Caco-2 (cell line): Measurements from ENCODE around the gene MYO15B. TPM values are rescaled to one million over a fixed set of nuclear protein-coding genes. Genes with fewer than 3 reads are reported as not detected.
A peak's percentile ranks its signal among the peaks of the same experiment; 100 is the strongest.

ENCODE experiments used
- BruUV-seq: library from RNA; stranded (reverse); fragments of 400-500 nt; replicated peaks from 2 replicates; lab custom pipeline; 2021; lab: Mats Ljungman, UMichigan
- CTCF ChIA-PET: fragments of 300-600 bp; sonication (Branson Sonifier 250); formaldehyde crosslinking; loops from one replicate; lab custom pipeline; 2022; ENCODE audit warnings: antibody characterized with exemption; lab: Charles Lee
- POLR2A ChIA-PET: fragments of 300-600 bp; sonication (Branson Sonifier 250); formaldehyde crosslinking; loops from one replicate; lab custom pipeline; 2022; ENCODE audit warnings: antibody characterized with exemption; lab: Charles Lee
- DNase-seq, 2 experiments: peaks; one replicate each; pipeline versions ENCODE4 v3.0.0 to v3.0.0-alpha.2; 2020 to 2022
- H3K27me3 ChIP-seq: replicated peaks from 2 replicates; pipeline ENCODE4 v1.6.0; 2011; ENCODE audit warnings: low read length; ENCODE audit not compliant: control insufficient read depth, insufficient read depth
- H3K36me3 ChIP-seq: 2 replicates; pipeline ENCODE4 v1.5.1; 2011; ENCODE audit warnings: low read length; ENCODE audit not compliant: control insufficient read depth, insufficient read depth
- H3K4me1 ChIP-seq: fragments of 250-450 bp; sonication (Bioruptor Pico); 2 replicates; pipeline ENCODE4 v1.5.1; 2020; ENCODE audit warnings: mild to moderate bottlenecking
- H3K4me3 ChIP-seq: 2 replicates; pipeline ENCODE4 v1.5.1; 2011; ENCODE audit warnings: low read depth, mild to moderate bottlenecking, control low read depth, low read length
- H3K9me3 ChIP-seq: fragments of 250-450 bp; sonication (Bioruptor Pico); 2 replicates; pipeline ENCODE4 v1.5.1; 2020; ENCODE audit warnings: mild to moderate bottlenecking, moderate library complexity
- H3K27ac Mint-ChIP-seq: one replicate; pipeline ENCODE4 v1.8.0; 2022; ENCODE audit warnings: mixed read lengths; ENCODE audit not compliant: unreplicated experiment
- H3K27me3 Mint-ChIP-seq: one replicate; pipeline ENCODE4 v1.8.0; 2022; ENCODE audit warnings: mixed read lengths; ENCODE audit not compliant: insufficient read depth, unreplicated experiment
- H3K36me3 Mint-ChIP-seq: one replicate; pipeline ENCODE4 v1.8.0; 2022; ENCODE audit warnings: mild to moderate bottlenecking, mixed read lengths; ENCODE audit not compliant: insufficient read depth, unreplicated experiment
- H3K4me1 Mint-ChIP-seq: one replicate; pipeline ENCODE4 v1.8.0; 2022; ENCODE audit warnings: low read depth, mixed read lengths; ENCODE audit not compliant: unreplicated experiment
- H3K4me3 Mint-ChIP-seq: one replicate; pipeline ENCODE4 v1.8.0; 2022; ENCODE audit warnings: mild to moderate bottlenecking, moderate library complexity, mixed read lengths; ENCODE audit not compliant: unreplicated experiment
- H3K9me3 Mint-ChIP-seq: one replicate; pipeline ENCODE4 v1.8.0; 2022; ENCODE audit warnings: mixed read lengths; ENCODE audit not compliant: unreplicated experiment
- CTCF ChIP-seq, 2 experiments: fragments of 200-600 bp in 1 of 2; IDR thresholded peaks; 1 replicate in 1 of 2; 2 replicates in 1 of 2; pipeline versions ENCODE4 v1.5.1 to v1.8.0; 2011 to 2022; ENCODE audit warnings: antibody characterized with exemption in 1 of 2, control low read depth in 1 of 2, inconsistent platforms in 1 of 2, low read depth in 1 of 2, low read length in 1 of 2, mild to moderate bottlenecking in 1 of 2, moderate library complexity in 1 of 2; ENCODE audit not compliant: insufficient read depth in 1 of 2, severe bottlenecking in 1 of 2, unreplicated experiment in 1 of 2
- intact Hi-C: fragments of 100-400 bp; cut with micrococcal nuclease; formaldehyde crosslinking; loops from one replicate; pipeline ENCODE4 v1.10.0; 2022; ENCODE audit not compliant: unreplicated experiment
- total RNA-seq: library from RNA; stranded (reverse); gene quantifications from 2 replicates; pipeline ENCODE4 v1.2.3, GENCODE V29; 2022

MYO15B gene
- total RNA-seq, 1 experiment from 2014 or later, result 12.3 TPM

- CTCF ChIA-PET, result interaction anchor here (1.0 to 1.7 kb wide), 5 partner anchors 23 to 93 kb away, joined by 3 to 14 read pairs (median 7); partner anchors contain the start of genes LLGL2 and TSEN54
- Histone ChIP-seq H3K9me3 (no peaks in the 10 kb centered on the region), H3K36me3 (peaks cover 2% of the 10 kb centered on the region; the same call in 1 of the 2 replicates), H3K27me3 (no peaks in the 10 kb centered on the region), H3K4me1 (peaks cover 68% of the 10 kb centered on the region), H3K4me3 (no peak overlapping the region)
- H3K27ac Mint-ChIP-seq, result peak overlapping the region; percentile 92
- peaks cover 22% of the 10 kb centered on the region for H3K4me1 Mint-ChIP-seq
- no peaks in the 10 kb centered on the region for H3K27me3 Mint-ChIP-seq
- H3K9me3 Mint-ChIP-seq, result no peaks in the 10 kb centered on the region
- H3K4me3 Mint-ChIP-seq, result peak overlapping the region; percentile 33
- intact Hi-C loops, result loop anchor here (1.0 to 5.0 kb wide), 2 partner anchors 17 to 36 kb away; partner anchors contain the start of genes CASKIN2 and TSEN54
- POLR2A ChIA-PET, result interaction anchor here (1.1 to 1.8 kb wide), 3 partner anchors 27 to 123 kb away, joined by 4 to 8 read pairs (median 4); partner anchors contain the start of genes LLGL2 and TSEN54
- H3K36me3 Mint-ChIP-seq, result peaks cover 63% of the 10 kb centered on the region
- TF ChIP-seq CTCF (IDR thresholded peaks at IDR 0.05; ENCODE audit: insufficient read depth in 1 of 2, low read depth in 1 of 2, low read length in 1 of 2, severe bottlenecking in 1 of 2, unreplicated experiment in 1 of 2), result no peak
- DNase-seq, result no peak
- no TSS peak for BruUV-seq
Measured at GRCh38 chr17:75553295-75554110, 34.1 kb upstream of the MYO15B start.

- Histone ChIP-seq H3K4me1 (peaks cover 52% of the 10 kb centered on the region), H3K36me3 (peaks cover 3% of the 10 kb centered on the region; the same call in 1 of the 2 replicates), H3K27me3 (no peaks in the 10 kb centered on the region), H3K9me3 (no peaks in the 10 kb centered on the region), H3K4me3 (no peak overlapping the region)
- Mint-ChIP-seq H3K36me3 (peaks cover 63% of the 10 kb centered on the region), H3K27me3 (no peaks in the 10 kb centered on the region), H3K27ac (peak overlapping the region; percentile 50), H3K4me1 (peaks cover 20% of the 10 kb centered on the region), H3K4me3 (peak overlapping the region; percentile 39), H3K9me3 (no peaks in the 10 kb centered on the region)
- POLR2A ChIA-PET, result interaction anchor here (0.5 kb wide), 1 partner anchor 71 kb away, joined by 4 read pairs; no protein-coding TSS in a partner anchor
- no TSS peak for BruUV-seq
- DNase-seq, result no peak
- CTCF ChIA-PET, result no interaction called here
- intact Hi-C loops, result loop anchor here (2.0 kb wide), 1 partner anchor 29 kb away; no protein-coding TSS in a partner anchor
- TF ChIP-seq CTCF (IDR thresholded peaks at IDR 0.05; ENCODE audit: insufficient read depth in 1 of 2, low read depth in 1 of 2, low read length in 1 of 2, severe bottlenecking in 1 of 2, unreplicated experiment in 1 of 2), result no peak
Measured at GRCh38 chr17:75555679-75556153, 31.9 kb upstream of the MYO15B start.

- Histone ChIP-seq H3K9me3 (no peaks in the 10 kb centered on the region), H3K27me3 (no peaks in the 10 kb centered on the region), H3K4me3 (no peak overlapping the region), H3K36me3 (peaks cover 1% of the 10 kb centered on the region; the same call in 1 of the 2 replicates), H3K4me1 (peaks cover 38% of the 10 kb centered on the region)
- Mint-ChIP-seq H3K4me1 (peaks cover 14% of the 10 kb centered on the region), H3K4me3 (no peak overlapping the region), H3K27ac (no peak overlapping the region), H3K36me3 (peaks cover 60% of the 10 kb centered on the region), H3K27me3 (no peaks in the 10 kb centered on the region), H3K9me3 (no peaks in the 10 kb centered on the region)
- no peak for TF ChIP-seq CTCF (IDR thresholded peaks at IDR 0.05; ENCODE audit: insufficient read depth in 1 of 2, low read depth in 1 of 2, low read length in 1 of 2, severe bottlenecking in 1 of 2, unreplicated experiment in 1 of 2)
- CTCF ChIA-PET, result no interaction called here
- POLR2A ChIA-PET, result no interaction called here
- intact Hi-C loops, result loop anchor here (2.0 kb wide), 1 partner anchor 30 kb away; no protein-coding TSS in a partner anchor
- peak; percentile 73 to 82 for DNase-seq
- no TSS peak for BruUV-seq
Measured at GRCh38 chr17:75557075-75557851, 30.3 kb upstream of the MYO15B start.
